Measurements from ENCODE around the gene RAD51B. TPM values are rescaled to one million over a fixed set of nuclear protein-coding genes. Genes with fewer than 3 reads are reported as not detected.
A peak's percentile ranks its signal among the peaks of the same experiment; 100 is the strongest.

Gene RAD51B
- total RNA-seq, 1 experiment from 2014 or later = 16.7 TPM

DNA sequence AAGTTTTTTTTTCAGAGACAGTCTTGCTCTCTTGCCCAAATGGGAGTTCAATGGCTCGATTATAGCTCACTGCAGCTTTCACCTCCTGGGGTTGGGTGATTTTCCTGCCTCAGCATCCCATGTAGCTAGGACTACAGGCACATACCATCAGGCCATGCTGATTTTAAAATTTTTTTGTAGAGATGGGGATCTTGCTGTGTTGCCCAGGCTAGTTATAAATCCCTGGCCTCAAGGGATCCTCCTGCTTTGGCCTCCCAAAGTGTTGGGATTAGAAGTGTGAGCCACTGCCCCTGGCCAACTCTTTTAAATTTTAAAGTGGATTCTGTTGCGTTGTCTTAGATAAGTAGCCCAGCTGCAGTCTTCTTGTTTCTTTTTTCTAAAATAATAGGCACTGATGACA, 115.8 kb downstream of the RAD51B start:
- Histone ChIP-seq H2BK20ac (ENCODE audit: low read depth, low read length, poor library complexity, severe bottlenecking) (no peak overlapping the region), H4K20me1 (ENCODE audit: control insufficient read depth, insufficient read depth, insufficient read length) (no peaks in the 10 kb centered on the region), H4K8ac (replicated peaks; ENCODE audit: insufficient read length, low read depth, low read length) (no peak overlapping the region), H3K4ac (ENCODE audit: low read depth, low read length) (no peak overlapping the region), H3K4me2 (ENCODE audit: insufficient read depth, insufficient read length, low read length) (no peak overlapping the region), H3K14ac (ENCODE audit: insufficient read depth, low read length) (no peak overlapping the region), H3K18ac (ENCODE audit: insufficient read length, low read depth, low read length) (no peak overlapping the region), H3K27me3 (ENCODE audit: insufficient read depth, low read length) (no peaks in the 10 kb centered on the region), H2BK15ac (ENCODE audit: low read depth, low read length) (no peak overlapping the region), H3K79me1 (ENCODE audit: insufficient read depth, low read depth, low read length, poor library complexity, severe bottlenecking) (no peaks in the 10 kb centered on the region), H3K79me2 (ENCODE audit: insufficient read depth, low read length) (no peaks in the 10 kb centered on the region), H3K23me2 (ENCODE audit: insufficient read length, low read depth, low read length, poor library complexity, severe bottlenecking) (no peaks in the 10 kb centered on the region), H2AK5ac (ENCODE audit: insufficient read length, low read length) (no peak overlapping the region), H2BK120ac (ENCODE audit: low read depth, low read length, poor library complexity, severe bottlenecking) (no peak overlapping the region), H2BK12ac (ENCODE audit: insufficient read length, low read depth, low read length) (no peak overlapping the region), H2BK5ac (ENCODE audit: insufficient read length, low read length) (no peak overlapping the region), H3K9me3 (ENCODE audit: control insufficient read depth, low read depth, low read length) (no peaks in the 10 kb centered on the region), H3T11ph (ENCODE audit: low read length) (no peak overlapping the region), H3K27ac (ENCODE audit: insufficient read length, low read depth, low read length) (no peak overlapping the region), H3K4me1 (ENCODE audit: insufficient read depth, low read length) (peaks cover 21% of the 10 kb centered on the region; the same call in 1 of the 2 replicates), H4K5ac (ENCODE audit: insufficient read length, low read depth, low read length) (no peak overlapping the region), H3K56ac (ENCODE audit: insufficient read length, low read depth, low read length) (no peak overlapping the region), H2AFZ (ENCODE audit: low read length) (no peak overlapping the region), H3K23ac (ENCODE audit: insufficient read length, low read depth, low read length) (no peak overlapping the region), H4K91ac (ENCODE audit: insufficient read length, low read depth, low read length) (no peak overlapping the region), H3K9ac (ENCODE audit: extremely low read depth, insufficient read length, low read length) (no peak overlapping the region)
- peaks cover 1% of the 10 kb centered on the region; the same call in 1 of the 2 replicates for H3K27me3 Mint-ChIP-seq (ENCODE audit: low read depth)
- TF ChIP-seq, protein P1, sequence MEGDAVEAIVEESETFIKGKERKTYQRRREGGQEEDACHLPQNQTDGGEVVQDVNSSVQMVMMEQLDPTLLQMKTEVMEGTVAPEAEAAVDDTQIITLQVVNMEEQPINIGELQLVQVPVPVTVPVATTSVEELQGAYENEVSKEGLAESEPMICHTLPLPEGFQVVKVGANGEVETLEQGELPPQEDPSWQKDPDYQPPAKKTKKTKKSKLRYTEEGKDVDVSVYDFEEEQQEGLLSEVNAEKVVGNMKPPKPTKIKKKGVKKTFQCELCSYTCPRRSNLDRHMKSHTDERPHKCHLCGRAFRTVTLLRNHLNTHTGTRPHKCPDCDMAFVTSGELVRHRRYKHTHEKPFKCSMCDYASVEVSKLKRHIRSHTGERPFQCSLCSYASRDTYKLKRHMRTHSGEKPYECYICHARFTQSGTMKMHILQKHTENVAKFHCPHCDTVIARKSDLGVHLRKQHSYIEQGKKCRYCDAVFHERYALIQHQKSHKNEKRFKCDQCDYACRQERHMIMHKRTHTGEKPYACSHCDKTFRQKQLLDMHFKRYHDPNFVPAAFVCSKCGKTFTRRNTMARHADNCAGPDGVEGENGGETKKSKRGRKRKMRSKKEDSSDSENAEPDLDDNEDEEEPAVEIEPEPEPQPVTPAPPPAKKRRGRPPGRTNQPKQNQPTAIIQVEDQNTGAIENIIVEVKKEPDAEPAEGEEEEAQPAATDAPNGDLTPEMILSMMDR (conservative IDR thresholded peaks at IDR 0.05) = no peak
- no peak for DNase-seq
- no peak overlapping the region for H3K4me3 Mint-ChIP-seq
- H3K9me3 Mint-ChIP-seq = peaks cover 7% of the 10 kb centered on the region in 2 experiments; a peak in 4 of 5 replicates
- peak overlapping the region in 1 of 3 experiments; percentile 42; a peak in 1 of 7 replicates for H3K27ac Mint-ChIP-seq
- WGBS (ENCODE audit: extremely low coverage, insufficient read length, low lambda C conversion rate) = no CpG with 5 or more reads among the region's 2 CpGs
- peaks cover 48 to 50% of the 10 kb centered on the region in 2 experiments for H3K4me1 Mint-ChIP-seq
- H3K36me3 Mint-ChIP-seq (ENCODE audit: insufficient read depth in 1 of 3, low read depth in 3 of 3) = peaks cover 3 to 9% (median 9%) of the 10 kb centered on the region in 3 experiments; a peak in 6 of 7 replicates
